Measurements from ENCODE around the gene ITPR2. TPM values are rescaled to one million over a fixed set of nuclear protein-coding genes. Genes with fewer than 3 reads are reported as not detected.

The ITPR2 gene
- total and polyA plus RNA-seq, 2 of the 8 experiments (the other 6 are each of a cell fraction or from before 2014, with no cell fraction given): 4.1 to 48.3 TPM

GRCh38 chr12:26723379-26724308 lies 109.3 kb downstream of the ITPR2 start:
- WGBS, 2 experiments (ENCODE audit: extremely low coverage in 1 of 2, insufficient coverage in 1 of 2, insufficient read length in 1 of 2, insufficient replicate concordance in 2 of 2, low coverage in 1 of 2, low lambda C conversion rate in 2 of 2, missing lambda C conversion rate in 1 of 2): 91% methylated on average over 8 of the region's 8 CpGs; no CpG with 5 or more reads in 1 of the 2 experiments
- Histone ChIP-seq H3K36me3 (ENCODE audit: control insufficient read depth in 2 of 4, insufficient read depth in 4 of 4, low read length in 3 of 4) (no peaks in the 10 kb centered on the region), H3K9ac (replicated peaks in 1 of 4; ENCODE audit: extremely low read depth in 1 of 4, low read depth in 3 of 4, low read length in 3 of 4) (no peak overlapping the region), H2BK15ac (ENCODE audit: low read length) (no peak overlapping the region), H2AFZ (ENCODE audit: low read length) (no peak overlapping the region), H2BK120ac (replicated peaks; ENCODE audit: low read depth, low read length) (no peak overlapping the region), H4K20me1 (replicated peaks in 1 of 2; ENCODE audit: control insufficient read depth in 1 of 2, insufficient read depth in 2 of 2, low read length in 2 of 2) (peaks cover 0 to 1% of the 10 kb centered on the region in 2 experiments), H2BK5ac (ENCODE audit: low read depth, low read length) (no peak overlapping the region), H3K18ac (ENCODE audit: extremely low read depth, low read length) (no peak overlapping the region), H4K5ac (ENCODE audit: insufficient read length, low read depth, low read length) (no peak overlapping the region), H2AK5ac (ENCODE audit: low read depth, low read length) (no peak overlapping the region), H3K4me3 (ENCODE audit: extremely low read depth in 1 of 4, insufficient read depth in 2 of 4, low read depth in 3 of 4, low read length in 4 of 4) (no peak overlapping the region), H3K14ac (ENCODE audit: insufficient read length) (no peak overlapping the region), H3K23ac (ENCODE audit: insufficient read length) (no peak overlapping the region), H3K9me3 (ENCODE audit: insufficient read depth in 2 of 2, low read depth in 1 of 2, low read length in 1 of 2) (no peaks in the 10 kb centered on the region), H2BK12ac (ENCODE audit: low read depth, low read length) (no peak overlapping the region), H3K56ac (replicated peaks; ENCODE audit: insufficient read length, low read depth, low read length) (no peak overlapping the region), H4K8ac (ENCODE audit: extremely low read depth, insufficient read depth, low read length) (no peak overlapping the region), H3K23me2 (ENCODE audit: low read depth, low read length) (no peaks in the 10 kb centered on the region), H3K27me3 (replicated peaks in 1 of 4; ENCODE audit: control insufficient read depth in 3 of 4, extremely low read depth in 1 of 4, insufficient read depth in 3 of 4, low read length in 3 of 4) (no peaks in the 10 kb centered on the region), H2BK20ac (ENCODE audit: low read length) (no peak overlapping the region), H3K4me1 (replicated peaks in 1 of 4; ENCODE audit: control insufficient read depth in 3 of 4, insufficient read depth in 4 of 4, low read length in 3 of 4) (peaks cover 0 to 4% (median 0%) of the 10 kb centered on the region in 4 experiments; a peak in 2 of 7 replicates), H3K4me2 (ENCODE audit: insufficient read depth in 1 of 2, low read depth in 2 of 2, low read length in 2 of 2) (no peak overlapping the region), H4K91ac (replicated peaks; ENCODE audit: insufficient read length, low read length) (no peak overlapping the region), H3K79me2 (ENCODE audit: control insufficient read depth in 1 of 2, insufficient read depth in 2 of 2, low read length in 2 of 2) (no peaks in the 10 kb centered on the region), H3K27ac (ENCODE audit: low read depth, low read length) (no peak overlapping the region), H3K4ac (replicated peaks; ENCODE audit: insufficient read length, low read depth, low read length) (no peak overlapping the region), H3K79me1 (ENCODE audit: low read depth, low read length) (peaks cover 2% of the 10 kb centered on the region; the same call in 1 of the 2 replicates)
- DNase-seq (ENCODE audit: low read depth in 1 of 2, low spot score in 2 of 2) (no peak), FAIRE-seq (no peak)
- CTCF ChIA-PET (ENCODE audit: partially characterized antibody): interaction anchor here (0.6 to 1.7 kb wide), 5 partner anchors 14 to 162 kb away, joined by 3 to 6 read pairs (median 4); no protein-coding TSS in a partner anchor
- POLR2A ChIA-PET (ENCODE audit: partially characterized antibody): no interaction called here
- TF ChIP-seq NRF1 (IDR thresholded peaks at IDR 0.05; ENCODE audit: low read depth, low read length) (no peak), SP4 (IDR thresholded peaks at IDR 0.05; ENCODE audit: low read length) (no peak), EZH2 (IDR thresholded peaks at IDR 0.05; ENCODE audit: low read depth, low read length, severe bottlenecking) (no peak), TBP (IDR thresholded peaks at IDR 0.05; ENCODE audit: low read depth, low read length) (no peak)
